Peyer's patch (tissue), 4 donors: Measurements from ENCODE around the gene CHST11.

Source experiments
- CTCF ChIP-seq, 6 experiments: fragments of 450-650 bp in 4 of 6; fragments of 200-600 bp in 2 of 6; sonication (generic) in 1 of 6; IDR thresholded peaks; one replicate each; pipeline ENCODE4 v1.5.1; 2017 to 2019; ENCODE audit warnings: antibody characterized with exemption in 6 of 6, mild to moderate bottlenecking in 3 of 6, moderate library complexity in 1 of 6
- POLR2A ChIP-seq, 2 donors: fragments of 450-650 bp; IDR thresholded peaks; one replicate each; pipeline ENCODE4 v1.5.1; 2017; ENCODE audit warnings: antibody characterized with exemption in 2 of 2, mild to moderate bottlenecking in 2 of 2, moderate library complexity in 2 of 2

GRCh38 chr12:104729610-104730446, 273.1 kb downstream of the CHST11 start:
- TF ChIP-seq CTCF (IDR thresholded peaks at IDR 0.05): no peak
- no peak for TF ChIP-seq POLR2A (IDR thresholded peaks at IDR 0.05)
